NOMO-1 treated with dmso at 0.1 percent for 144 hours (cell line): ENCODE data around the gene SETD7.
"Not testable (repeated sequence)": the region's sequence is repeated elsewhere in the genome, so short reads cannot be mapped to it uniquely, and the experiment has no call there.

ENCODE experiments used
- DNase-seq: peaks from one replicate; lab custom pipeline; 2025; ENCODE audit not compliant: unreplicated experiment; lab: John Stamatoyannopoulos, UW

Gene SETD7

DNA sequence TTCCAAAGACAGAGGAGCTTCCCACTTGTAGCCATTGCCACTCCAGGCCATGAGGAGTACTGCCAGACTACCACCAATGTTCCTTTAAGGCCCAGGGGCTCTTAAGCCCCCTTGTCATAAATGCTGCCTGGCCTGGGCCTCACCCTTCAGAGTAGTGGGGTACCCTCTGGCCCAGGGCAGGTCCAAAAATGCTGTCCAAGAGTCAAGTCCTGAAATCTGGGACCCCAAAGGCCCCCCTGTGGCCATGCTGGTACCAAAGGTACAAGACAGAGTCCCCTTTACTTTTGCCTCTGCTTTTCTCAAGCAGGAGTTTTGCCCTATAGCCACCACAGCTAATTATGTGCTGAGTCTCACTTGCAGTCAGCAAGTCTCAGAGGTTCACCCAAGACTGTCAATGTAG is 85.7 kb downstream of the SETD7 start:
- DNase-seq = no peak

DNA sequence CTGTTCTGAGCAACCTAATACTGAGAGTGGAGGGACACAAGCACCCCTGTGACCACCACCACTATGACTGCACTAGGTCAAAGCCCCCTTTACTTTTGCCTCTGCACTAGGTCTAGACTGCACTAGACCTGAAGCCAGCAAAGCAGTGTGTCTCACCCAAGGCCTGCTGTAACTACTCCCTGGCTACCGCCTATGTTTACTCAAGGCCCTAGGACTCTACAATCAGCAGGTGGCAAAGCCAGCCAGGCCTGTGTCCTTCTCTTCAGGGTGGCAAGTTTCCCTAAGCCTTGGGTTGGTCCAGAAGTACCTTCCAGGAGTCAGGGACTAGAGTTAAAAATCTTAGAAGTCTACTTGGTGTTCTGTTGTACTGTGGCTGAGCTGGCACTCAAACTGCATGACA is 86.2 kb downstream of the SETD7 start:
- DNase-seq = no peak

DNA sequence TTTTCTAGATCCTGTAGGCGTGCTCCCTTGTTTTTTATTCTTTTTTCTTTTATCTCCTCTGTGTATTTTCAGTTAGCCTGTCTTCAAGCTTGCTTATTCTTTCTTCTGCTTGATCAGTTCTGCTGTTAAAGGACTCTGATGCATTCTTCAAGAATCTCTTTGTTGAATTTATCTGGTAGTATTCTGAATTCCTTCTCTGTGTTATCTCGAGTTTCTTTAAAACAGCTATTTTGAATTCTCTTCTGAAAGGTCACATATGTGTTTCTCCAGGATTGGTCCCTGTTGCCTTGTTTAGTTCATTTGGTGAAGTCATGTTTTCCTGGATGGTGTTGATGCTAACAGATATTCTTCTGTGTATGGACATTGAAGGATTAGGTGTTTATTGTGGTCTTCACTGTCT is 86.8 kb downstream of the SETD7 start:
- DNase-seq = no peak

DNA sequence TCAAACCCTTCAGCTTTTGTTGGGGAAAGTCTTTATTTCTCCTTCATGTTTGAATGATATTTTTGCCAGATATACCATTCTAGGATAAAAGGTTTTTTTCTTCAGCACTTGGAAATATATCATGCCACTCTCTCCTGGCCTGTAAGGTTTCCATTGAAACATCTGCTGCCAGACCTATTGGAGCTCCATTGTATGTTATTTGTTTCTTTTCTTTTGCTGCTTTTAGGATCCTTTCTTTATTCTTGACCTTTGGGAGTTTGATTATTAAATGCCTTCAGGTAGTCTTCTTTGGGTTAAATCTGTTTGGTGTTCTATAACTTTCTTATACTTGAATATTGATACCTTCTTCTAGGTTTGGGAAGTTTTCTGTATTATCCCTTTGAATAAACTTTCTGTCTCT is 87.3 kb downstream of the SETD7 start:
- DNase-seq = not testable (repeated sequence)

DNA sequence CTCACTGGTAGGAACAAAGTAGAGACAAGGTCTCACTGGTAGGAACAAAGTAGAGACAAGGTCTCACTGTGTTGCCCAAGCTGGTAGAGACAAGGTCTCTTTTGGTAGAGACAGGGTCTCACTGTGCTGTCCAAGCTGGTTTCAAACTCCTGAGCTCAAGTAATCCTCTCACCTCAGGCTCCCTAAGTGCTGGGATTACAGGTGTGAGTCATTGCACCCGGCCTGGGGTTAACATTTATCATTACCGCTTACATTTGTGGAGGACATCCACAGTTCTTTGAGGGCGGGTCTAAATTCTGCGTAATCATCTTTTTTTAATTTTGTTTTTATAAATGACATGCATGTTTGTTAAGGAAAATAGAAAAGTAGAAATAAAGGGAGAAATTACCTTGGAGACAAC is 90.1 kb downstream of the SETD7 start:
- no peak for DNase-seq

DNA sequence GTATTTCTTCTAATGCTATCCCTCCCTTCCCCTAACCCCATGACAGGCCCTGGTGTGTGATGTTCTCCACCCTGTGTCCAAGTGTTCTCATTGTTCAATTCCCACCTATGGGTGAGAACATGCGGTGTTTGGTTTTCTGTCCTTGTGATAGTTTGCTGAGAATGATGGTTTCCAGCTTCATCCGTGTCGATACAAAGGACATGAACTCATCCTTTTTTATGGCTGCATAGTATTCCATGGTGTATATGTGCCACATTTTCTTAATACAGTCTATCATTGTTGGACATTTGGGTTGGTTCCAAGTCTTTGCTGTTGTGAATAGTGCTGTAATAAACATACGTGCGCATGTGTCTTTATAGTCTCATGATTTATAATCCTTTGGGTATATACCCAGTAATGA is 91.5 kb downstream of the SETD7 start:
- not testable (repeated sequence) for DNase-seq

DNA sequence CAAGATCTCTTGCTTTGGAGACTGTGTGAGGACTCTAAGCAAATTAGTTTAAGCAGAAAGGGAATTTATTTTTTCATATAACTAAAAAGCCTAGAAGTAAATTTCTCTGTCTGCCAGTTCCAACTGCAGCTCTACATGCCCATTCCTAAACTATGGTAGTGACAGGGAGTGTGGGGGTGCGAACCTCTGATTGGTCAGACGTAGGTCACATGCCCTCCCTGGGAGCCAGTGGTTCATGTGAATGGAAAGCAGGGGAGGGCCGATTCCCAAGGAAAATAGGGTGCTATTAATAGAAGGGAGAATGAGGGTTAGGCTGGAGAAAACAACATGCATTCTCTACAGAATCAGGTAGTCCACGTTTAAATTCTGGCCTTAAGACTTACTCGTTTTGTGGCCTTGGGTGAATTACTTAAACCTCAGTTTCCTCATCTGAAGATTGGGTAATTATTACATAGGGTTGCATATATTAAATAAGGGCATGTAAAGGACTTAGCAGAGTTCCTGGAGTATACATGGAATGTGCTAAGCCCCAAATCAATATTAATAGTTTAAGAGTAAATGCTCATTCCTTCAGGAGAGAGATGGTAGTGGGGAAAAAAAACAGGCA is 94.9 kb downstream of the SETD7 start:
- DNase-seq = no peak

DNA sequence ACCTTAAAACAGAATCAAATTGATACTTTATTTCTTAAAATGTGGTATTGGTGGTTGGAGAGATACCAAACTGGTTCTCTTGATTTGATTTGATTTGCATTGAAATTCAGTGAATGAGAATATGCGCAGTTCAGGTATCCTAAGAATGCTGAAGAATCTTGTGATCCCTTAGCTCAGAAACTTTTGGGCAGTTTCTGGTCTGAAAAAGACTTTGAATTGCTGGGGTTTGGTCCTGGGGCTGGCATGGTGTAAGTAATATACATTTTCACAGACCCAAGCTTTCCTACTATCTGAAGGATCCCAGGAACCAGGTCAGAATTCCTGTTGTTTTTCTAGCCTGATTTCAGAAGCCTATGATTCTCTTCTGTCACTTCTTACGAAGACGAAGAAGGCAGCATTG is 95.5 kb downstream of the SETD7 start:
- no peak for DNase-seq

DNA sequence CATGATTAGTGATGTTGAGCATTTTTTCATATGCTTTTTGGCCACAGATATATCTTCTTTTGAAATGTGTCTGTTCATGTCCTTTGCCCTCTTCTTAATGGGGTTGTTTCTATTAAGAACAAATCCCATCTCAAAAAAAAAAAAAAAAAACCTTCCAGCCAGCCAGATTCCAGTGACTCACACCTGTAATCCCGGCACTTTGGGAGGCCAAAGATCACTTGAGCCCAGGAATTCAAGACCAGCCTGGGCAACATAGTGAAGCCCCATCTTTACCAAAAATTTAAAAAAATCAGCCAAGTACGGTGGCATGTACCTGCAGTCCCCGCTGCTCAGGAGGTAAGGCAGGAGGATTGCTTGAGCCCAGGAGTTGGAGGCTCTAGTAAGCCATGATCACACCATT is 97.0 kb downstream of the SETD7 start:
- DNase-seq = no peak

DNA sequence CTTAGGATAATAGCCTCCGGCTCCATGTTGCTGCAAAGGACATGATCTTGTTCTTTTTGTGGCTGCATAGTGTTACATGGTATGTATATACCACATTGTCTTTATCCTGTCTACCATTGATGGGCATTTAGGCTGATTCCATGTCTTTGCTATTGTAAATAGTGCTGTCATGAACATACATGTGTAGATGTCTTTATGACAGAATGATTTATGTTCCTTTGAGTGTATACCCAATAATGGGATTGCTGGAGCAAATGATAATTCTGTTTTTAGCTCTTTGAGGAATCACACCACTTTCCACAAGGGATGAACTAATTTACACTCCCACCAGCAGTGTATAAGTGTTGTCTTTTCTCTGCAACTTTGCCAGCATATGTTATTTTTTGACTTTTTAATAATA is 97.5 kb downstream of the SETD7 start:
- no peak for DNase-seq

DNA sequence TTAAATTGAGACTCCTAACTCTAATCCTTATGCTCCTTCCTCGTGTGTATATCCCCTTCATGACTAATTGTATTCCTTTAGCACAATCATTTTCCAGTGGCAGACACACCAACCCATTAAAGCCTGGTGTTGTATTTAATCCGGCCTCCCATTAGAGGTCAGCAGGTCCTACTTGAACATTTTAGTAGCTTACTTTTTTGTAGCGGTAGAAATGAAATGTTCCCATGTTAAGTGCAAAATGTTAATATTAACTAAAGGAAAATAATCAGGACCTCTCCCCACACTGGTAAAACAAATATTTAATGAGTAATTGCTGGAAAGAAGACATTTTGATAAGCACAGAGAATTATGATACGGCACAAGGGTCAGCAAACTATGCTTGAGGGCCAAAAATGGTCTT is 98.7 kb downstream of the SETD7 start:
- no peak for DNase-seq

DNA sequence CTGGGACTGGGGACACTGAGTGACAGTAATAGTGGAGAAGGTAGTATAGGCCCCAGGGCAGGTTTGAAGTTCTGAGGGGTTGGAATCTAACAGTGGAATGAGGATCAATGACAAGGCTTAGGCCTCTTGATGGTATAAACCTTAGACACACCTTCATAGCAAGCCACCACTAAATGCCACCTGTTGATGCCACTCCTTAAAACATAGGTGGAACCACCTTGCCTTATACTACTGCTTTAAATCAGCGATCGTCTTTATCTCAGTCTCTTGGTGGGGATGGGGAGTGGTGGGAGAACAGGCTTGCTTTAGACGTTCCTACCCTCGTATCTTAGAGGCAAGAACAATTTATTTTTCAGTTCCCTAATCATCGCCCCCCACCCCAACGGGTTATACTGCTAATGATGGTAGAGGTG is 100.9 kb downstream of the SETD7 start:
- DNase-seq = no peak

DNA sequence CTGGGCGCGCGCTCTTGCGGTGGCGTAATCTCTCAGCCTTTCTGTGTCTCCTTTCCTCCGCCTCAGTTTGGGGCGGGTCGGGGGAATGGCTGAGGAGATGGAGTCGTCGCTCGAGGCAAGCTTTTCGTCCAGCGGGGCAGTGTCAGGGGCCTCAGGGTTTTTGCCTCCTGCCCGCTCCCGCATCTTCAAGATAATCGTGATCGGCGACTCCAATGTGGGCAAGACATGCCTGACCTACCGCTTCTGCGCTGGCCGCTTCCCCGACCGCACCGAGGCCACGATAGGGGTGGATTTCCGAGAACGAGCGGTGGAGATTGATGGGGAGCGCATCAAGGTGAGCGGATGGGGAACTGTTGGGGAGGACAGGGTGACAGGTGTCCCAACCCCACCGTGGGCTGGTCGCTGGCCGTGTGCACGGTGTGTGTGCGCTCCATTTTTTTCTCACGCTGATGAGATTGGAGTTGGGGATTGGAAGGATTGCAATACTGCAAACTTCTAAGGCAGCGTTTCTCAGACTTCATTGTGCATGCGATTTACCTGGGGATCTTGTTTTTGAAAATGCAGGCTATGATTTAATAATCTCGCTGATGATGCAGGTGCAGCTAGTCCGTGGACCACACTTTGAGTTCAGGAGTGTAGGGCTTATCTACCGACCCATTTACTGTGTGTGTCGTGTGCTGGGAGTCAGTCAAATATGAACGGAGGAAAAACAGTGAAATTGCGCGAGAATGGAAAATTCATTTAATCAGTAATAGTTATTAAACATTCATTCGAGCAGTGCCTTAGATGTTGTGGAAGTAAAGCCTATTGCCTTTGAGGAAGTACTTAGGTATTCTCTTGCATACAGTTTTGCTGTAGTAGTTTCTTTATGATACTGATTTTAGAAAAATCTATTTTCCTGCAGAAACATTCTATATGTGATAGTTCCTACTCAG is 101.6 kb downstream of the SETD7 start, which contains the start of gene RAB33B:
Gene RAB33B, plus strand, starts transcription at position 11 of the 935 bp plus-strand sequence. Its CDS starts 75 bp downstream, at position 86.
- no peak for DNase-seq

DNA sequence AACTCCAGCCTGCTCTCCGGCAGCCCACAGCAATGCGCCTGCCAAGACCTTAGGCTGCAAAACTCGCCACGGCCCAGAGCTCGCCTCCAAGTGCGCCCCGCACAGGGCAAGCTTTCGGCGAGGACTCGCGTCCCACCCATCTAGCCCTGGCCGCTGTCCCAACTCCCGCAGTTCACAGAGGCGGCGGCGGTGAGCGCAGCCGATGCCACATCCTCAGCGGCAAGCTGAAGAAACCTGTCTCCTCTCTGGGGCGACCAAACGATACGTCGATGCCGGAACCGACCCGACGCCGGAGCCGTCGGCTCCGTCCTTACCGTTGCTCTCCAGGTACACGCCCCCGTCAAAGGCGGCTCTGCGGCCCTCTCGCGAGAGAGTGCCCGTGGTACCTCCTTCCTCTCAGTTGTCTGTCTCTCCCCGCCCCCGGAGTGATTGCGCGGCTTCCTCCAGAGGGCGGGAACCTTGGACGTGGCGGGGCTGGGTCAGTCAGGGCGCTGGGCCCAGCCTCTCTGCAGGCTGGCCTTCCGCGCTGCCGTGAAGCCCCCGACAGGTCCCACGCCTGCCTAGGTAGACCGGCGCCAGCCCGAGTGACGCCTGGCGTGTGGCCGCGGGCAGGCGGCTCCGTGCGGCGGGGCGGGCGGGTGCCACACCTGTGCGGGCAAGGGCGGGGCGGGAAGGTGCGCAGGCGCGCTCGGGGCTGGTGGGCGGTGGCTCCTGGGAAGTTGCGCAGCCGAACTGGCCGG is 102.5 kb downstream of the SETD7 start:
- DNase-seq = peak; percentile 97

DNA sequence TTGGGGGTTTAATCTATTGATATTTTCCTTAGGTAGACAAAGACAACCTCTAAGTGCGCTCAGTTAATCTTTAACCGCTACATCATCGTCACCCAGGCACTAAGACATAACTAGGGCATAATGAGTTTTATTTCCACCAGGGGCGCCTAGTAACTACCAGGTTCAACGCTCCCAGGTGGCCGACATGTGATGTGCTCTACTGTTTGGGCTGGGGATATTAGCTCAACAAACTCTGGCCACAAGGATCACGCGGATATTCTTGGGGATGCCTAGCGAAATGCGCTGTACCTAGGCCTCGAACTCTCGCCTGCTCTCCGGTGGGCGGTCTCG is 103.0 kb downstream of the SETD7 start:
- peak; percentile 69 for DNase-seq

DNA sequence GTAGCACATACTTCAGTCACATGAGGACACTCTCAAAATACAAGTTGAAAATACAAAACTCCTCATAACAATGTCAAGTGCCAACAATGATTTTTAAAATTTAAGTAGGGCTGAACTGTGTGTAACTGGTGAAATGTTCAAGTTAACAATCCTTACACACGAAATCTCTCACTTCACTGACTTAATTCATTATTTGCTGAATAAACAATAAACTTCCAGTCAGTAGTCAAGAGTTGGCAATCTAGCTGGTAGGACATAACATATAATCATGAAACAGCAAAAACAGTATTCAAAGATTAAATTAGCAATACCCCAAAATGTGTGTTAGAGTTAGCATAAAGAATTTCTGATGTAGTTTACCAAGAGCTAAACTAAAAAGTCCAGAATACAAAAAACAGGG is 104.0 kb downstream of the SETD7 start:
- DNase-seq = no peak

DNA sequence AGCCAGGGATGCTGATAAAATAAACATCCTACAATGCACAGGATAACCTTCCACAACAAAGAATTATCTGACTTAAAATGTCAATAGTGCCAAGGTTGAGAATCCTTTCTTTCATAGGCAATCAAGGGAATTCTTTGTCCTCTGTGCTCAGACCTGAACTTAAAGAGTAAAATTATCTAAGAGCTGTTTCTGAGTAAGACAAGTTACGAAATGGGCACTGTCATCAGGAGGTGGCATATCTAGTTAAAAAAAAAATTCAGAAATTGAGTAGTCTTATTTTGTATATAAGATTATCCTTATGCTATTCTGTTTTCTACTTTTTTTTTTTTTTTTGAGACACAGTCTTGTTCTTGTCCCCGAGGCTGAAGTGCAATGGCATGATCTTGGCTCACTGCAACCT is 105.4 kb downstream of the SETD7 start:
- DNase-seq = no peak

DNA sequence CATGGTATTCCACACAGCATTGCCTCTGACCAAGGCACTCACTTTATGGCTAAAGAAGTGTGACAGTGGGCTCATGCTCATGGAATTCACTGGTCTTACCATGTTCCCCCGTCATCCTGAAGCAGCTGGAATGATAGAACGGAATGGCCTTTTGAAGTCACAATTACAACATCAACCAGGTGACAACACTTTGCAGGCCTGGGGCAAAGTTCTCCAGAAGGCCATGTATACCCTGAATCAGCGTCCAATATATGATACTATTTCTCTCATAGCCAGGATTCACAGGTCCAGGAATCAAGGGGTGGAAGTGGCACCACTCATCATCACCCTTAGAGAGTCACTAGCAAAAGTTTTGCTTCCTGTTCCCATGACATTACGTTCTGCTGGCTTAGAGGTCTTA is 108.9 kb downstream of the SETD7 start:
- not testable (repeated sequence) for DNase-seq
